ENCODE data around the gene OGFRL1.

- TF ChIP-seq GLIS3 (CRISPR knock-in tag; IDR thresholded peaks at IDR 0.05) (no peak), ZNF70 (CRISPR knock-in tag; IDR thresholded peaks at IDR 0.05) (no peak), RARB (CRISPR knock-in tag; IDR thresholded peaks at IDR 0.05) (no peak), ZNF8 (CRISPR knock-in tag; IDR thresholded peaks at IDR 0.05) (no peak), ZC3H10 (CRISPR knock-in tag; IDR thresholded peaks at IDR 0.05) (no peak), ARNTL (CRISPR knock-in tag; IDR thresholded peaks at IDR 0.05; ENCODE audit: borderline replicate concordance, low read depth) (no peak), ESRRG (CRISPR knock-in tag; IDR thresholded peaks at IDR 0.05) (no peak), PATZ1 (CRISPR knock-in tag; IDR thresholded peaks at IDR 0.05; ENCODE audit: borderline replicate concordance) (no peak), ZNF565 (CRISPR knock-in tag; conservative IDR thresholded peaks at IDR 0.05; ENCODE audit: low read depth) (no peak), TSHZ2 (CRISPR knock-in tag; IDR thresholded peaks at IDR 0.05) (no peak), ZFP30 (CRISPR knock-in tag; IDR thresholded peaks at IDR 0.05) (no peak), PPARA (CRISPR knock-in tag; IDR thresholded peaks at IDR 0.05; ENCODE audit: borderline replicate concordance) (no peak)
- TF ChIP-seq, protein P1, sequence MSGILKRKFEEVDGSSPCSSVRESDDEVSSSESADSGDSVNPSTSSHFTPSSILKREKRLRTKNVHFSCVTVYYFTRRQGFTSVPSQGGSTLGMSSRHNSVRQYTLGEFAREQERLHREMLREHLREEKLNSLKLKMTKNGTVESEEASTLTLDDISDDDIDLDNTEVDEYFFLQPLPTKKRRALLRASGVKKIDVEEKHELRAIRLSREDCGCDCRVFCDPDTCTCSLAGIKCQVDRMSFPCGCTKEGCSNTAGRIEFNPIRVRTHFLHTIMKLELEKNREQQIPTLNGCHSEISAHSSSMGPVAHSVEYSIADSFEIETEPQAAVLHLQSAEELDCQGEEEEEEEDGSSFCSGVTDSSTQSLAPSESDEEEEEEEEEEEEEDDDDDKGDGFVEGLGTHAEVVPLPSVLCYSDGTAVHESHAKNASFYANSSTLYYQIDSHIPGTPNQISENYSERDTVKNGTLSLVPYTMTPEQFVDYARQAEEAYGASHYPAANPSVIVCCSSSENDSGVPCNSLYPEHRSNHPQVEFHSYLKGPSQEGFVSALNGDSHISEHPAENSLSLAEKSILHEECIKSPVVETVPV (CRISPR knock-in tag; IDR thresholded peaks at IDR 0.05): no peak
- TF ChIP-seq, protein P2, sequence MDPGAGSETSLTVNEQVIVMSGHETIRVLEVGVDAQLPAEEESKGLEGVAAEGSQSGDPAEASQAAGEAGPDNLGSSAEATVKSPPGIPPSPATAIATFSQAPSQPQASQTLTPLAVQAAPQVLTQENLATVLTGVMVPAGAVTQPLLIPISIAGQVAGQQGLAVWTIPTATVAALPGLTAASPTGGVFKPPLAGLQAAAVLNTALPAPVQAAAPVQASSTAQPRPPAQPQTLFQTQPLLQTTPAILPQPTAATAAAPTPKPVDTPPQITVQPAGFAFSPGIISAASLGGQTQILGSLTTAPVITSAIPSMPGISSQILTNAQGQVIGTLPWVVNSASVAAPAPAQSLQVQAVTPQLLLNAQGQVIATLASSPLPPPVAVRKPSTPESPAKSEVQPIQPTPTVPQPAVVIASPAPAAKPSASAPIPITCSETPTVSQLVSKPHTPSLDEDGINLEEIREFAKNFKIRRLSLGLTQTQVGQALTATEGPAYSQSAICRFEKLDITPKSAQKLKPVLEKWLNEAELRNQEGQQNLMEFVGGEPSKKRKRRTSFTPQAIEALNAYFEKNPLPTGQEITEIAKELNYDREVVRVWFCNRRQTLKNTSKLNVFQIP (CRISPR knock-in tag; IDR thresholded peaks at IDR 0.05; ENCODE audit: borderline replicate concordance, low read depth): no peak
Observed at GRCh38 chr6:71239694-71240093, 48.9 kb upstream of the OGFRL1 start.

Measured in SK-N-SH treated with all-trans-retinoic acid at 6 μM for 48 hours (cell line).